NCI-H146 treated with DMSO at 0.1 percent for 48 hours (cell line): ENCODE results near the gene ZNF83.

Experiments used
- DNase-seq: peaks from one replicate; lab custom pipeline; 2025; ENCODE audit not compliant: unreplicated experiment; lab: John Stamatoyannopoulos, UW

The ZNF83 gene

DNA sequence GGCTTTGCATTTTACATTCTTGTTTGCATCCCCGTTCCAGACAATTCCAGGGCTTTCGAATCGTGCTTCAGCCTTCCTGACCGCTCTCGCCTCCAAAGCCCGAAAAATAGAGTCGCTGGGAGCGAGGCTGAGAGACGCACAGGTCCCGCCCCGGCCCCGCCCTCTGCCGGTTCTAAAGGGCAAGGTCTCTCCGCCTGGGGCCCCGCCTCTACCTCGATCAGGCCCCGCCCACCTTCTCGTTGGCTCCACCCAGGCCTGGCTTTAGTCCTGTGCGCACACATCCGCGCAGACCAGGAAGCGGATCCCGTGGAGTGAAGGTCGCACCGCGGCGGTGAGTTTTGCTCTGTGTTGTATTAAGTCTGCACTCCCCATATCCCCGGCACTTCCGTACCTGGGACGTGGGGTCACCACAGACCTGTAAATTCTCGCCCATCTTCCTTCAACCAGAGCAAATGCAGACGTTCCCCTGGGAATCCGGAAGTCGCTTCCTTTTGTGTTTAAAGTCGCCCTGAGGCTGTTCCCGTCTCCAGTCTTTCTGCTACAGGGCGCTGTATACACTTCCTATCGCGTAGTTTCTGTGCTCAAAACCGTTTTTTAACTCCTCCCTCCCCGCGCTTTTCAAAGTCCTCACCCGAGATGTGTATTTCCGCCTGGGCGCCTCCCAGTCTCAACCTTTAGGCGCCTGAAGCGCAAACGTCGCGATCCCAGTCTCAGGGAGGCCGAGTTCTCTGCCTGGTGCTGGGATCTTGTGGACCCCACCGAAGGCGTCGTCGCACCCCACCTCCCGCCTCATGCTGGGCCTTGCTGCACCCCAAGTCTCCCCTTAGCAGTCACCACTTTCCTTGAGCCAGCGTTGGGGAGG is 67.9 kb downstream of the ZNF83 start, which contains the start of gene ZNF701:
Gene ZNF701, plus strand, starts transcription at position 288 of the 862 bp plus-strand sequence. CDS start 3,861 bp downstream, outside the sequence.
- peak; percentile 92 for DNase-seq

DNA sequence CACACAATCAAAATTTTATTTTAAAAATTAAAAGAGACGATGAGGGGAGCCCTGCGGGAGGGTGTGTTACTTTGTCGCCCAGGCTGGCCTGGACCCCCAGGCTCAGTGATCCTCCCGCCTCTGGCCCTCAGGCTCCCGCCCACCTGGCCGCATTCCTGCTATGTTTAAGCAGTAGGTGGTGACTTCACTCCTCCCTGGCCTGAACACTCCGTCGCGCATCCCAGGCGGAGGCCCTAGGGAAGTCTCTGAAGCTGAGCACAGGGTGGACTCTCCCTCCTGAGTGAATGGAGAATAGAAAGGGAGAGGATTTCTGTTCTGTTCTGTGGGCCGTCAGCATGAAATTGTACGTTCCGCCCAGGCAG is 68.5 kb downstream of the ZNF83 start:
- DNase-seq, result peak; percentile 68

DNA sequence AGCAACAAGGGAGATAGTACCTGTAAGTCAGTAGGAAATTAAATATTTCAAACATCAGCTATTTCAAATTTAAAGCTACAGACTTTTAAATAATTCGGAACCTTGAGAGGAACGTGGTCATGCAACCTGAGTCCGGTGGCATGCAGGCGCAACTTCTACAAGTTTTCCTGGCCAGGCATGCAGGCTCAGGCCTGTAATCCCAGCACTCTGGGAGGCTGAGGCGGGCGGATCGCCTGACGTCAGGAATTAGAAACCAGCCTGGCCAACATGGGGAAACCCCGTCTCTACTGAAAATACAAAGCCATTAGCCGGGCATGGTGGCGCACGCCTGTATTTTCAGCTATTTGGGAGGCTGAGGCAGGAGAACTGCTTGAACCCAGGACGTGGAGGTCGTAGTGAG is 70.2 kb downstream of the ZNF83 start:
- DNase-seq, result no peak

DNA sequence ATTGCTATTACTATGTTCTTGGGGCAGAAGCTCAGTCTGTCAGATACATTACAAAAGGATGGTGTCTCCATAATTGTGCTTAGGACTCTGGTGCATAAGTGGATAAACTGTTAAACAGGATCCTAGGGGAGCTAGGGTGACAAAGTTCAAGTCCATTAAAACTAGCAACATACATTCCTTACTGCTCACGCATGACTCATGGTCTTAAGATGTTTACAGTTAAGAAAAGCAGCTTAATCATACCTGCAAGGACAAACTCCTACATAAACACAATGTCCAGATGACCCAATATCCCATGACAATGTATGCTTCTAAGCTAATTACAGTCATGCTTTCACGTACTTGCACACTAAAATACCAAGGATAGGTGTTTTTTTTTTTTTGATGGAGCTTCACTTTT is 71.6 kb downstream of the ZNF83 start:
- DNase-seq, result no peak

DNA sequence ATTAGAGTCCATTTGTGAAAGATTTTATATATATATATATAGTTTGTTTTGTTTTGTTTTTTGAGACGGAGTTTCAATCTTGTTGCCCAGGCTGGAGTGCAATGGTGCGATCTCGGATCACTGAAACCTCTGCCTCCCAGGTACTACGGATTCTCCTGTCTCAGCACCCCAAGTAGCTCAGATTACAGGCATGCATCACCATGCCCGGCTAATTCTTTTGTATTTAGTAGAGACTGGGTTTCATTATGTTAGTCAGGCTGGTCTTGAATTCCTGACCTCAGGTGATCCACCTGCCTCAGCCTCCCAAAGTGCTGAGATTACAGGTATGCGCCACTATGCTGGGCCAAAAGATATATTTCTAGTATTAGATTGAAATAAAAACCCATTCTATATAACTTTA is 72.0 kb downstream of the ZNF83 start:
- DNase-seq, result no peak
